NCI-H748 (cell line): ENCODE results near the gene OGFR.
A peak's percentile ranks its signal among the peaks of the same experiment; 100 is the strongest.

Source experiments
- DNase-seq: peaks from one replicate; lab custom pipeline; 2025; ENCODE audit not compliant: unreplicated experiment; lab: John Stamatoyannopoulos, UW

Gene OGFR

GRCh38 chr20:62799459-62799858 is 5.2 kb upstream of the OGFR start:
- DNase-seq = no peak

GRCh38 chr20:62799873-62800272 is 4.8 kb upstream of the OGFR start:
- DNase-seq = no peak

GRCh38 chr20:62800314-62801259 is 4.0 kb upstream of the OGFR start:
- no peak for DNase-seq

- DNase-seq = no peak
These were observed 3.2 kb upstream of the OGFR start for GRCh38 chr20:62801284-62802010.

GRCh38 chr20:62802026-62802712 is 2.5 kb upstream of the OGFR start:
- DNase-seq = no peak

- peak; percentile 5 for DNase-seq
These were observed 511 bp upstream of the OGFR start for GRCh38 chr20:62804021-62804626.

GRCh38 chr20:62805155-62805710 is 598 bp downstream of the OGFR start:
- DNase-seq = peak; percentile 18

- no peak for DNase-seq
These were observed 1.2 kb downstream of the OGFR start for GRCh38 chr20:62805711-62806382.

- DNase-seq = no peak
These were observed 1.9 kb downstream of the OGFR start for GRCh38 chr20:62806383-62807050.

GRCh38 chr20:62807444-62808210 is 3.0 kb downstream of the OGFR start:
- DNase-seq = no peak

- peak; percentile 41 for DNase-seq
These were observed 3.7 kb downstream of the OGFR start for GRCh38 chr20:62808211-62808865.

GRCh38 chr20:62809530-62810428 is 5.1 kb downstream of the OGFR start:
- no peak for DNase-seq

GRCh38 chr20:62811320-62811719 is 6.7 kb downstream of the OGFR start:
- DNase-seq = no peak

GRCh38 chr20:62811720-62812119 is 7.1 kb downstream of the OGFR start:
- DNase-seq = no peak

- DNase-seq = no peak
These were observed 7.7 kb downstream of the OGFR start for GRCh38 chr20:62812181-62812906.

- no peak for DNase-seq
These were observed 8.2 kb downstream of the OGFR start for GRCh38 chr20:62812907-62813200.

GRCh38 chr20:62813588-62813987 is 9.0 kb downstream of the OGFR start:
- no peak for DNase-seq
